GM18858 (cell line): ENCODE data around the gene MAP4K5.
"Not testable (repeated sequence)": the region's sequence is repeated elsewhere in the genome, so short reads cannot be mapped to it uniquely, and the experiment has no call there.

Source experiments
- ATAC-seq: cut with Tn5 transposase; IDR thresholded peaks from one replicate; pipeline ENCODE4 v1.9.1; 2021; ENCODE audit not compliant: unreplicated experiment

Gene MAP4K5

DNA sequence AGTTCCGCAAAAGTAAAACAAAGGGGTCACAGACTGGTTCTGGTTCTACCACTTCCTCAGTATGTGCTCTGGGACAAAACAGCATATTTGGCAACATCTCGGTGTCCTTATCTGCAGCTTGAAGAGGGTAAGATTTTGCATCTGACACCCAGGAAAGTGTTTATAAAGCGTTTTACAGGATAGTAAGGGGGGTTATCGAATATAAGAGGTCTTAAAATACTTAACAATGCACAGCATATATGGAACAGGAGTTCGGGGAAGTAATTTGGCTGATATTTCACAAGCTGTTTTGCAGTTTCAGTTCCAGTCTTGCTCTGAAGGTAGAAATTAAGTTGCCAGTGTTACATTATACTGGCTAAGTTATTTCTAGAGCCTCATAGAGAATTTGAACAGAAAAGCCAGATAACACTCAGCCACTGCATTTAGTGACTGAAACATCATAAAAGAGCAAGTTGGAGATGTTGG lies 904 bp upstream of the MAP4K5 start:
- peak; percentile 25 for ATAC-seq

- no peak for ATAC-seq
Measured at GRCh38 chr14:50531595-50532501, 521 bp downstream of the MAP4K5 start.

GRCh38 chr14:50530794-50531365 lies 1.5 kb downstream of the MAP4K5 start:
- ATAC-seq: no peak

- ATAC-seq: no peak
Measured at GRCh38 chr14:50530358-50530757, 2.0 kb downstream of the MAP4K5 start.

- no peak for ATAC-seq
Measured at GRCh38 chr14:50529288-50530179, 2.8 kb downstream of the MAP4K5 start.

DNA sequence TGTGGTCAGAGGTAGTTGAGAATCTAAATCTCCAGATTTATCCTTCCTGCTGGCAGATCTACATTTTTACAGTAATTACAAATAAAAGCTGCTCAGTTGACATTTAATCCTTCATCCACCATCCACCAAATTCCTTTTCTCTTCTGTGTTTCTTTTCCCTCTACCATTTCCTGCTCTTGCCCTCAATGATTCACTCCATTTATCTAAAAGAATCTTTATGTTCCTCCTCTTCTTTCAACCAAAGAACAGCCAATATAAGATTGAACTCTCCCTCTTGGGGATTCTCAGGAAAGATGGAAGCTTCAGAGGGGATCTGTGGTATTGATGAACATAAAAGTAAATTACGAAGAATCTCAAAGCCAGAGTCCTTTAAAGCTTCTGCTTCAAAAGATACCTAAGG lies 4.4 kb downstream of the MAP4K5 start:
- ATAC-seq: no peak

DNA sequence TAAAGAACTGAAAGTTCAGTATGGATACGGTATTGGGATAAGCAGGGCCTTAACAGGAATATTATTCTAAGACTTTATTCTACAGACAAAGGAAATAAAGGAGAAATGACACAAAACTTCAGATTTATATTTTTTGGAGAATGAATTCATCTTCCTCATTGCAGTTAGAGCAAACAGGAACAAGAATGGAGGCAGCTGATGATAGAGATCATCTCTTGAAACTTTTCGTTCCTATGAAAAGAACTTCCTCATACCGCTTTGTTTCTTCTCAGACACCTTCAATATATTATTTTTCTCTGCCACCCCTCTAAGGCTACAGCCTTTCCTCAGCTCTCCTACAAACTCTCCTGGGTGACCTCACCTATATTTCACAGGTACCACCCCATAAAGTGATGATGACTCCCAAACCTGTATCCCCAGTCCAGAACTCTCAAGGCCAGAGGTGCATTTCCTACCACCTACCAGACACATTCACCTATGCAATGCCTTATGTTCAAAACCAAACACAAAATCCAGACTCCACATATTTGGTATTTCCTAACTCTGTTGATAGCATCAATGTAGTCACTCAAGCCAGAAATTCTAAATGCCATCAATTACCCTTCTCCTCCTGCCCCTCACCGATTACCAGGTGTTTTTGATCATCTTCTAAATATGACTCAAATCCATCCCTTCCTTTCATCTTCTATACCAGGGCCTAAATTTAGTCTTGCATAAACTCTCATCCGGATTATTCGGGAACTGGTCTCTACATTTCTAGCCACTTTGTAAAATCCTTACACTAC lies 7.4 kb downstream of the MAP4K5 start:
- no peak for ATAC-seq

DNA sequence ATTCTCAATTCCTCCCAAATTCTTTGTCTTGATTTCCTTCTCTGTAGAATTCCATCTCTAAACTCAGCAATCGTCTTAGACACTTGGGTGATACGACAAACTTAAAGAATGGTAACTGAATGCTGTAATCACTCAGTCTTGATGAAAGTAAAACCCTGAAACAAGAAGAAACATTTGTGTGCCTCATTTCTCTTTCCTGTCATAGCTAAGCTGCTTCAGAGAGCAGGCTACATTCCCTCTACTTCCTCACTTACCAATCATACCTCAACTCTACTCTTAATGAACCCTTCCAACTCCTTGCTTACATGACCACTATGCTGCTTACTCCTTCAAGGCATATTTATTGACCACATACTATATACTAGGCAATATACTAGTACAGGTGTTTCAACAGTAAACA lies 8.3 kb downstream of the MAP4K5 start:
- ATAC-seq: peak; percentile 41

DNA sequence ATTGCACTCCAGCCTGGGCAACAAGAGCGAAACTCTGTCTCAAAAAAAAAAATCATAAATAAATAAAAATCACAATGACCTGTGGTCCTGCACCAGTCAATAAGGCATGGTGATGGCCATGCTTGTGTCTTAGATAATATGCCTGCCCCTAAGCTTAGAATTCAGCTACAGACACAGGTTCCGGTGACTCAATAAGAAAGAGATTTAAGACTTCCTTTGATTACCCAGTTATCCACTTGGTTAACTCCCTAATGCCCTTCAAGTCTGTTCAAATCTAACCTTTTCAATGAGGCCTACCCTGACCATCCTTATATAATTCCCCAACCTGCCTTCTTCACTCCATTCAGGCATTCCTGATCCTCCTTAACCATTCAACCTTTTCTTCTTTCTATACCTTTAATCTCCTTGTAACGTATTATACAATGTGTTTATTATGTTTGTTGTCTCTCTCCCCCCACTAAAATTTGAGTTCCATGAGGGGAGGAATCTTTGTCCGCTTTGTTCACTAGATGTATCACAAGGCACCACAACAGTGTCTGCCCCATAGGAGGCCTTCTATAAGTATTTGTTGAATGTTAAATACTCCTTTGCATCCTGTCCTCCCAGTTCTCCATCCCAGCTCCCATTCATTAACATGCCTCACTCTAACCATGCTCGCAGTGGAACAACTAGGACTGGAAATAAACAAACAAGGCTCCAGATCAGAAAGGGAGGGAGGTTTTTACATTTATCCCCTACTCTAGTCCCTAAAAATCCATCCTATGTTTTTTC lies 8.9 kb downstream of the MAP4K5 start:
- ATAC-seq: no peak

GRCh38 chr14:50521912-50522341 lies 10.4 kb downstream of the MAP4K5 start:
- peak; percentile 60 for ATAC-seq

GRCh38 chr14:50520947-50521815 lies 11.2 kb downstream of the MAP4K5 start:
- ATAC-seq: peak; percentile 61

GRCh38 chr14:50516091-50516490 lies 16.3 kb downstream of the MAP4K5 start:
- ATAC-seq: no peak

GRCh38 chr14:50512463-50512862 lies 19.9 kb downstream of the MAP4K5 start:
- ATAC-seq: no peak

DNA sequence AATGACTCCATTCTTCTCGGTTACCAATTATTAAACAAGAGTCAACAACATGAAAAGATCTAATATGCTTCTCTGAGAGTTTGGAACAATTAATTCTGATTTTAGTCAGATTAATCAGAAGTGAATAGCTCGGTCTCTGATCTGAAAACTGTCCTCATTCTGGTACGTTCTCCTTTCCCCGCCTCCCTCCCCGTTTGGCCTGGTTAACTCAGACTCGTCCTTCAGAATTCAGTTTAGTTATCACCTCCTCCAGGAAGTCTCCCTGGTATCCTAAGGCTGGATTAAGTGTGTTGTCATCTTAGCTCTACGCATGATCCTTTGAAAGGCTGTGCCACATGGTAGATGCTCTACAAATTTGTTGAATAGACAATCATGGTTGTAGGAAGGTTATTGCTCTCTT lies 22.2 kb downstream of the MAP4K5 start:
- ATAC-seq: no peak

DNA sequence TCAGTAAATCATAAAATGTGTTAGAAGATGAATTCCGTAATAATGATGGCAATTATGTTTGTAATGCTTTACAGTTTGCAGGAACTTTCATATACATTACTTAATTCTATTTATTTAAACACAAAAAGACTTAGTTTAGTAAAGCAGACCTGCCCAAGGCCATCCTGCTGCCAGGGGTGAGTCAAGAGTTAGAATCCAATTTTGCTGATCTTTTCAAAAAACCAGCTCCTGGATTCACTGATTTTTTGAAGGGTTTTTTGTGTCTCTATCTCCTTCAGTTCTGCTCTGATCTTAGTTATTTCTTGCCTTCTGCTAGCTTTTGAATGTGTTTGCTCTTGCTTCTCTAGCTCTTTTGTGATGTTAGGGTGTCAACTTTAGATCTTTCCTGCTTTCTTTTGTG lies 25.3 kb downstream of the MAP4K5 start:
- not testable (repeated sequence) for ATAC-seq

DNA sequence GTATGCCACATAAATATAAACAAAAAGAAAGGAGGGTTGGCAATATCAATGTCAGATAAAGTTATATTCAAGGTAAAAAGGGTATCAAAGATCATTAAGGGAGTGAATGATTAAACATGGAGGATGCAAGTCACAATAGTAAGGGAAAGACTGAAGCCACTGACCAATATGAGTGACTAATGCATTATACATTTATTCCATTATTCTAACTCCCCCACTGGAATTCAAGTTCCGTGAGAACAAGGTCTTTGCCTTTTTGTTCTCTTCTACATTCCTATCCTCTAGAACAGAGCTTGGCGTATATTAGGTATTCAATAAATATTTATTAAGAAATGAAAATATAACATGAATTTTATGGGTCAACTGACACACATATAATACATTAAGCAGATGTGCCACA lies 30.7 kb downstream of the MAP4K5 start:
- ATAC-seq: no peak

DNA sequence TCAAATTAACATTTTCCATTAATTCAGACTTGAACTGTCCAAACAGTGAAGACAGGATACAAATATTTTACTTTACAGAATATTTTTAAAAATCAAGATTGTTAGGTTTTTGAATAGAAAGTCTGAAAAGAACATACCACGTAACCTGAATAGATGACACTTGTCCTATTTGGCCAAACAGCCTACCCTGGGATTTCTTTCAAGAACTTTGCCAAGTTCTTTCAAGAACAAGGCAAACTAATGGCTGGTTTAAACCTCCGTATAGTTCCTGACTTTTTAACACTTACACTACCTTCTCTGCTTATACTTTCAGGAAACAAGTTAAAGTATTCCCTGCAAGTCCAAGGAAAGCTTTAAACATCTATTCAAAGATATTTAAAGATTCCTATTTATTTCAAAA lies 35.0 kb downstream of the MAP4K5 start:
- no peak for ATAC-seq

DNA sequence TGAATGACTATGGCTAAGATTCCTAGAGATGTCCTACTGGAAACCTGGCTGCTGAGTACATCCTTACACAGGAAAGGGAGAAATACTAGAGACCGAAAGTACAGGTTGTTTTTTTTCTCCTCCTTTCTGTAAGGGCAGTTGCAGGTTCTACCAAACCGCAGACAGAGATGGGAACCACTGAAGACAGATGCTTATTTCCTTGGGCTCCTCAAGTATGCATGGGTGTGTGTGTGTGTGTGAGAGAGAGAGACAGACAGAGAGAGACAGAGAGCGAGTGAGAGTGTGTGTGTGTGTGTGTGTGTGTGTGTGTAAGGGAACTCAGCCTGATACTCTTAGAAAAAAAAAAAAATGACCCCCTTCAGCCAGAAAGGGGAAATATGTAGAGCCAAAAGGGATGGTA lies 42.5 kb downstream of the MAP4K5 start:
- no peak for ATAC-seq

DNA sequence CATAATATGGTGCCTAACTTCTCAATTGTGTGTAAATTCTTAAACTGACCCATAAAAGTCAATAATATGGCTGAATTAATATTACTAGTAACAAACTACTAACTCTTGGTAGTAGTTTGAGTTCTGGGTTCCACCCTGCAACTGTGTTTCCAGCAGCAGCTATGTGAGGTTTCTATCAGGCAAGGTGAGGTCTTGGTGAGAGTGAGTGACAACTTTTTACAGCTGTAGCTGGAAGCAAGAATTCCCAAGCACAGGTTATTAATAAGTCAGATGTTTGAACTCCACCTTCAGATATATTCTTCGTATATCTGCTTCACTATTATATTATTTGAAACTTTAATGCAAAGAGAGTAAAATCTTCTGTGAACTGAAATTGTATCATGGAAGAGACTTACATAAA lies 43.8 kb downstream of the MAP4K5 start:
- ATAC-seq: no peak
